A673 (cell line): ENCODE measurements around the gene MORN1. TPM values are rescaled to one million over a fixed set of nuclear protein-coding genes. Genes with fewer than 3 reads are reported as not detected.

ENCODE experiments used
- BruUV-seq: library from RNA; stranded (reverse); fragments of 400-500 nt; replicated peaks from 2 replicates; lab custom pipeline; 2021; lab: Mats Ljungman, UMichigan
- CTCF ChIA-PET: fragments of 300-600 bp; sonication (Branson Sonifier 250); formaldehyde crosslinking; loops from one replicate; lab custom pipeline; 2022; ENCODE audit warnings: antibody characterized with exemption; lab: Charles Lee
- POLR2A ChIA-PET: fragments of 300-600 bp; sonication (Branson Sonifier 250); formaldehyde crosslinking; loops from one replicate; lab custom pipeline; 2022; ENCODE audit warnings: antibody characterized with exemption; ENCODE audit not compliant: low non-redundant PET; lab: Charles Lee
- DNase-seq: peaks from one replicate; pipeline ENCODE4 v3.0.0-alpha.2; 2015; ENCODE audit warnings: low spot score
- H3K27ac ChIP-seq: fragments of 200-600 bp; sonication (generic); 2 replicates; pipeline ENCODE4 v1.5.1; 2016; ENCODE audit warnings: mixed run types, low read depth, mild to moderate bottlenecking, mixed read lengths, antibody characterized with exemption, low read length; ENCODE audit not compliant: poor library complexity, severe bottlenecking
- H3K27me3 ChIP-seq: fragments of 200-600 bp; sonication (generic); replicated peaks from 2 replicates; pipeline ENCODE4 v1.6.1; 2017; ENCODE audit warnings: mixed run types, low read depth, mild to moderate bottlenecking, mixed read lengths, antibody characterized with exemption, low read length; ENCODE audit not compliant: insufficient read depth, poor library complexity
- H3K36me3 ChIP-seq: fragments of 200-600 bp; sonication (generic); 2 replicates; pipeline ENCODE4 v1.6.1; 2016; ENCODE audit warnings: mixed run types, mild to moderate bottlenecking, mixed read lengths, antibody characterized with exemption, low read length; ENCODE audit not compliant: insufficient read depth, poor library complexity, severe bottlenecking
- H3K4me1 ChIP-seq: fragments of 200-600 bp; sonication (generic); 2 replicates; pipeline ENCODE4 v1.6.1; 2017; ENCODE audit warnings: mixed run types, mild to moderate bottlenecking, mixed read lengths, antibody characterized with exemption, low read length; ENCODE audit not compliant: insufficient read depth, poor library complexity, severe bottlenecking
- H3K4me3 ChIP-seq: fragments of 200-600 bp; sonication (generic); 2 replicates; pipeline ENCODE4 v1.5.1; 2016; ENCODE audit warnings: low read depth, mixed run types, mild to moderate bottlenecking, mixed read lengths, low read length; ENCODE audit not compliant: poor library complexity, severe bottlenecking
- H3K9me3 ChIP-seq: fragments of 200-600 bp; sonication (generic); 2 replicates; pipeline ENCODE4 v1.6.1; 2016; ENCODE audit warnings: mixed run types, low read depth, mild to moderate bottlenecking, mixed read lengths, antibody characterized with exemption, low read length; ENCODE audit not compliant: poor library complexity, severe bottlenecking
- CTCF ChIP-seq: fragments of 300-800, 200-600 bp; sonication (generic); conservative IDR thresholded peaks from 2 replicates; pipeline ENCODE4 v1.5.1; 2017; ENCODE audit warnings: low read depth, mild to moderate bottlenecking, antibody characterized with exemption, low read length, moderate library complexity, mixed read lengths
- EZH2 ChIP-seq: fragments of 200-600 bp; sonication (generic); IDR thresholded peaks from 2 replicates; pipeline ENCODE4 v1.6.1; 2017; ENCODE audit warnings: borderline replicate concordance, low read depth, mild to moderate bottlenecking, mixed read lengths, antibody characterized with exemption, low read length; ENCODE audit not compliant: poor library complexity, severe bottlenecking
- intact Hi-C: fragments of 100-400 bp; cut with micrococcal nuclease; formaldehyde crosslinking; loops from one replicate; pipeline ENCODE4 v1.10.0; 2022; ENCODE audit not compliant: unreplicated experiment
- total RNA-seq: library from RNA; stranded (reverse); gene quantifications from 2 replicates; pipeline ENCODE4 v1.2.3, GENCODE V29; 2021

Gene MORN1
- total RNA-seq, 1 experiment from 2014 or later: 24.7 TPM

DNA sequence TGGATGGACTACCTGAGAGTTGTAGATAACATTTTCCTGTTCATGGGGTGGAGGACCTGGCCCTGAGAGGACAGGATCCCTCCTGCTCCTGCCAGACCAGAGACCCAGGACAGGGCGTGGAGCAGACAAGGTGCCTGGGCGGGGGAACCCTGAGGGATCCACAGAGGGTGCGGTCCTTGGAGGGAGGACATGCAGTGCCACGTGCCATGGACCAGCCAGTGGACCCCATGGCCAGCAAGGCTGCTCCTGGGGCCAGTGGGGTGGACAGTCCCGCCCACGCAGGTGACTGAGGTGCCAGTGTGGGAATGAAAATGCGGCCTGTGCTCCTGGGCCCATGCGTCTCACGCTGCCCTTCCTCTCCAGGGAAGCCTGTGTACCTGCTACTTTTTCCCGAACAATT is 3.9 kb upstream of the MORN1 start:
- Histone ChIP-seq H3K27ac (peak overlapping the region; percentile 11), H3K4me3 (no peak overlapping the region), H3K36me3 (peaks cover 63% of the 10 kb centered on the region), H3K9me3 (no peaks in the 10 kb centered on the region), H3K27me3 (no peaks in the 10 kb centered on the region), H3K4me1 (peaks cover 13% of the 10 kb centered on the region)
- no TSS peak for BruUV-seq
- intact Hi-C loops: no loop called here
- ChIA-PET POLR2A (no interaction called here), CTCF (no interaction called here)
- TF ChIP-seq EZH2: no peak
- no peak for TF ChIP-seq CTCF
- no peak for DNase-seq

DNA sequence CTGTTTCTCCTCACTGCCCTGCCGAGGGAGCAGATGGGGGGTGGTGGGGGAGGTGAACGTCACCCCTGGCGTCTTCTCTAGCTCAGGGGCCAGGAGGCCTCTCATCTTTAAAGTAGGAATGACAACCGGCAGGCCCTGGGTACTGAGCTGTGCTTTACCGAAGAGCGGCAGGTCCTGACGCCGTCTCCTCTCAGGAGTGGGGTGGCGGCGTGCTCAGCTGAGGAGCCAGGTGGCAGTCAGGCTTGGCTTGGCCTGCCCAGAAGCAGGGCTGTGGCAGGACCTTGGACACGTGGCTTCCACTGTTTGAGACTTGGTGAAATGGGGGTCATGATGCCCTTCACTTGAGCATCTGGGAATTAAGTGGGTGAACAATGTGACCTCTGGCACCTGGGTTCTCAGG is 3.4 kb upstream of the MORN1 start:
- POLR2A ChIA-PET: no interaction called here
- H3K36me3 ChIP-seq: peaks cover 58% of the 10 kb centered on the region
- no peaks in the 10 kb centered on the region for H3K27me3 ChIP-seq
- TF ChIP-seq EZH2 (no peak), CTCF (no peak)
- peaks cover 16% of the 10 kb centered on the region for H3K4me1 ChIP-seq
- CTCF ChIA-PET: no interaction called here
- no peak overlapping the region for H3K27ac ChIP-seq
- H3K9me3 ChIP-seq: no peaks in the 10 kb centered on the region
- no peak for DNase-seq
- intact Hi-C loops: no loop called here
- no TSS peak for BruUV-seq
- H3K4me3 ChIP-seq: no peak overlapping the region

GRCh38 chr1:2394220-2394619 is 2.9 kb upstream of the MORN1 start:
- H3K27me3 ChIP-seq: no peaks in the 10 kb centered on the region
- peaks cover 52% of the 10 kb centered on the region for H3K36me3 ChIP-seq
- POLR2A ChIA-PET: no interaction called here
- H3K9me3 ChIP-seq: no peaks in the 10 kb centered on the region
- H3K27ac ChIP-seq: no peak overlapping the region
- intact Hi-C loops: no loop called here
- no peak for DNase-seq
- H3K4me1 ChIP-seq: peaks cover 16% of the 10 kb centered on the region
- no peak overlapping the region for H3K4me3 ChIP-seq
- CTCF ChIA-PET: no interaction called here
- no TSS peak for BruUV-seq
- TF ChIP-seq EZH2: no peak
- no peak for TF ChIP-seq CTCF
